HepG2 (cell line): ENCODE results near the gene DCAF6. TPM values are rescaled to one million over a fixed set of nuclear protein-coding genes. Genes with fewer than 3 reads are reported as not detected.
A peak's percentile ranks its signal among the peaks of the same experiment; 100 is the strongest.

ENCODE experiments used
- ATF7-NPFF ChIP-seq: sonication (generic); formaldehyde crosslinking; IDR thresholded peaks from 2 replicates; pipeline ENCODE4 v1.8.1; 2023; ENCODE audit warnings: mild to moderate bottlenecking, low read depth, missing genetic modification reagents, moderate library complexity
- CBX1 ChIP-seq: IDR thresholded peaks from one replicate; pipeline ENCODE4 v1.6.1; 2016; ENCODE audit warnings: antibody characterized with exemption, low read depth
- CEBPB ChIP-seq: IDR thresholded peaks from 2 replicates; pipeline ENCODE4 v1.6.1; 2011; ENCODE audit warnings: low read depth, low read length, improper control_type of control experiment, borderline replicate concordance
- IKZF1 ChIP-seq: fragments of 450-650 bp; IDR thresholded peaks from 2 replicates; pipeline ENCODE4 v1.7.1; 2016
- NFKB2 ChIP-seq: sonication (generic); formaldehyde crosslinking; IDR thresholded peaks from 2 replicates; pipeline ENCODE4 v1.4.0; 2020; ENCODE audit warnings: missing genetic modification reagents, borderline replicate concordance
- POLR2AphosphoS5 ChIP-seq: IDR thresholded peaks from 2 replicates; pipeline ENCODE4 v1.6.1; 2012; ENCODE audit warnings: low read depth, low read length
- SMC3 ChIP-seq: IDR thresholded peaks from 2 replicates; pipeline ENCODE4 v1.6.1; 2011; ENCODE audit warnings: low read length, improper control_type of control experiment
- TBX2 ChIP-seq: sonication (generic); formaldehyde crosslinking; IDR thresholded peaks from 2 replicates; pipeline ENCODE4 v1.5.0; 2020; ENCODE audit warnings: missing genetic modification reagents, mild to moderate bottlenecking, borderline replicate concordance
- ZNF747 ChIP-seq: sonication (generic); formaldehyde crosslinking; IDR thresholded peaks from 2 replicates; pipeline ENCODE4 v1.8.1; 2023; ENCODE audit warnings: missing genetic modification reagents, mild to moderate bottlenecking, borderline replicate concordance
- ZNF749 ChIP-seq: sonication (generic); formaldehyde crosslinking; IDR thresholded peaks from 2 replicates; pipeline ENCODE4 v1.8.0; 2022; ENCODE audit warnings: mild to moderate bottlenecking, missing genetic modification reagents, moderate library complexity, borderline replicate concordance
- ZNF766 ChIP-seq: sonication (generic); formaldehyde crosslinking; IDR thresholded peaks from 2 replicates; pipeline ENCODE4 v1.5.0; 2020; ENCODE audit warnings: missing genetic modification reagents, borderline replicate concordance
- ZNF792 ChIP-seq: IDR thresholded peaks from 2 replicates; pipeline ENCODE4 v1.6.1; 2016
- ZNF850 ChIP-seq: sonication (generic); formaldehyde crosslinking; conservative IDR thresholded peaks from 2 replicates; pipeline ENCODE4 v1.9.0; 2021; ENCODE audit warnings: mild to moderate bottlenecking, missing genetic modification reagents
- ZSCAN31 ChIP-seq: sonication (generic); formaldehyde crosslinking; IDR thresholded peaks from 2 replicates; pipeline ENCODE4 v1.5.0; 2020; ENCODE audit warnings: low read depth, mild to moderate bottlenecking, missing genetic modification reagents
- polyA plus RNA-seq, 8 experiments: library from polyadenylated mRNA; depleted of rRNA in 3 of 8; stranded (reverse) in 7 of 8; unstranded in 1 of 8; fragments of >200 nt; fragmentation: Illumina TruSeq in 4 of 8; extraction: Trizol in 4 of 8; gene quantifications; 2 replicates each; pipeline versions ENCODE4 v1.2.1 to v1.2.3, GENCODE V29; 2011 to 2016; ENCODE audit warnings: low read depth in 4 of 8, missing spikeins in 1 of 8, mixed read lengths in 1 of 8; ENCODE audit not compliant: insufficient read depth in 1 of 8
- total RNA-seq, 5 experiments: library from RNA; depleted of rRNA; stranded (reverse); fragments of >200 nt; fragmentation: Illumina TruSeq; extraction: Trizol; gene quantifications; 2 replicates each; pipeline ENCODE4 v1.2.3, GENCODE V29; 2016; ENCODE audit warnings: low read depth in 1 of 5
- TF ChIP-seq, protein P1 (sequence below): sonication (generic); formaldehyde crosslinking; IDR thresholded peaks from 2 replicates; pipeline ENCODE4 v1.8.1; 2023; ENCODE audit warnings: mild to moderate bottlenecking, missing genetic modification reagents
- TF ChIP-seq, protein P2 (sequence below): sonication (generic); formaldehyde crosslinking; conservative IDR thresholded peaks from 2 replicates; pipeline ENCODE4 v1.4.0; 2020; ENCODE audit warnings: missing genetic modification reagents
- TF ChIP-seq, protein P3 (sequence below): sonication (generic); formaldehyde crosslinking; IDR thresholded peaks from 2 replicates; pipeline ENCODE4 v1.5.1; 2020; ENCODE audit warnings: missing genetic modification reagents, mild to moderate bottlenecking, borderline replicate concordance
- TF ChIP-seq, protein P4 (sequence below): sonication (generic); formaldehyde crosslinking; IDR thresholded peaks from 2 replicates; pipeline ENCODE4 v1.4.0; 2020; ENCODE audit warnings: missing genetic modification reagents
- TF ChIP-seq, protein P5 (sequence below): IDR thresholded peaks from 2 replicates; pipeline ENCODE4 v1.6.1; 2016
- TF ChIP-seq, protein P6 (sequence below): IDR thresholded peaks from 2 replicates; pipeline ENCODE4 v1.6.1; 2018; ENCODE audit warnings: missing genetic modification reagents, mild to moderate bottlenecking, missing compliant biosample characterization

The DCAF6 gene
- total and polyA plus RNA-seq, 2 of the 13 experiments (the other 11 are each of a cell fraction or from before 2014, with no cell fraction given) = 24.7 to 33.7 TPM

DNA sequence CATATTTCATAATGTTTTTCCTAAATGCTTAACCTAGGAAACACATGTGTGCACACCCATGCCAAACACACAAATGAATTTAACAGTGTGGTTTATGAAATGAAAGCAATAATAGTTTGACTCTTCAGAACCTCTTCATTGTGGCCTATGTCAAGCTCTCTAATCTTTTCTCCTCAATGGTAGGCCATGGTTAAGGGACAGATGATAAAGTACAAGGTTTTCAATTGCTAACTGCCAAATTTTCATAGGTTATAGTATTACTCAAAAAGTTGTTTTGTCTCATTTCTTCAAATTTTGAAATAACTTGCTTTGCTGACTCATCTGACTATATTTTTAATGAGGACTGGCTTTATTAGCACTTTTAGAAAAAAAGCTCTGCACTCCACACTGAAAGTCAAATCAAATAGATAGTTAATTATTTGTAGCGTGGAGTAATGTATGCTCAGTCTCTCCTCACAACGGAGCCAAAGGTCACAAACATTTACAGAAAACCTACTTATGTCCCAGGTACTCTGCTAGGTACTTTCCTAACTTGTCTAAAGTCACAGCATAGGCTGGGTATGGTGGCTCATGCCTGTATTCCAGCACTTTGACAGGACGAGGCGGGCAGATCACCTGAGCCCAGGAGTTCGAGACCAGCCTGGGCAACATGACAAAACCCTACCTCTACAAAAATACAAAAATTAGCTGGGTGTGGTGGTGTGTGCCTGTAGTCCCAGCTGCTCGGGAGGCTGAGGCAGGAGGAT, 19.5 kb upstream of the DCAF6 start (continued):
- TF ChIP-seq, protein P1, sequence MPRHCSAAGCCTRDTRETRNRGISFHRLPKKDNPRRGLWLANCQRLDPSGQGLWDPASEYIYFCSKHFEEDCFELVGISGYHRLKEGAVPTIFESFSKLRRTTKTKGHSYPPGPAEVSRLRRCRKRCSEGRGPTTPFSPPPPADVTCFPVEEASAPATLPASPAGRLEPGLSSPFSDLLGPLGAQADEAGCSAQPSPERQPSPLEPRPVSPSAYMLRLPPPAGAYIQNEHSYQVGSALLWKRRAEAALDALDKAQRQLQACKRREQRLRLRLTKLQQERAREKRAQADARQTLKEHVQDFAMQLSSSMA (CRISPR knock-in tag) = no peak
- no peak for TF ChIP-seq IKZF1
- no peak for TF ChIP-seq ZNF747
- no peak for TF ChIP-seq NFKB2 (CRISPR knock-in tag)
- no peak for TF ChIP-seq SMC3
- no peak for TF ChIP-seq POLR2AphosphoS5
- TF ChIP-seq, protein P2, sequence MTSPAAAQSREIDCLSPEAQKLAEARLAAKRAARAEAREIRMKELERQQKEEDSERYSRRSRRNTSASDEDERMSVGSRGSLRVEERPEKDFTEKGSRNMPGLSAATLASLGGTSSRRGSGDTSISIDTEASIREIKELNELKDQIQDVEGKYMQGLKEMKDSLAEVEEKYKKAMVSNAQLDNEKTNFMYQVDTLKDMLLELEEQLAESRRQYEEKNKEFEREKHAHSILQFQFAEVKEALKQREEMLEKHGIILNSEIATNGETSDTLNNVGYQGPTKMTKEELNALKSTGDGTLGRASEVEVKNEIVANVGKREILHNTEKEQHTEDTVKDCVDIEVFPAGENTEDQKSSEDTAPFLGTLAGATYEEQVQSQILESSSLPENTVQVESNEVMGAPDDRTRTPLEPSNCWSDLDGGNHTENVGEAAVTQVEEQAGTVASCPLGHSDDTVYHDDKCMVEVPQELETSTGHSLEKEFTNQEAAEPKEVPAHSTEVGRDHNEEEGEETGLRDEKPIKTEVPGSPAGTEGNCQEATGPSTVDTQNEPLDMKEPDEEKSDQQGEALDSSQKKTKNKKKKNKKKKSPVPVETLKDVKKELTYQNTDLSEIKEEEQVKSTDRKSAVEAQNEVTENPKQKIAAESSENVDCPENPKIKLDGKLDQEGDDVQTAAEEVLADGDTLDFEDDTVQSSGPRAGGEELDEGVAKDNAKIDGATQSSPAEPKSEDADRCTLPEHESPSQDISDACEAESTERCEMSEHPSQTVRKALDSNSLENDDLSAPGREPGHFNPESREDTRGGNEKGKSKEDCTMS (CRISPR knock-in tag) = no peak
- TF ChIP-seq, protein P3, sequence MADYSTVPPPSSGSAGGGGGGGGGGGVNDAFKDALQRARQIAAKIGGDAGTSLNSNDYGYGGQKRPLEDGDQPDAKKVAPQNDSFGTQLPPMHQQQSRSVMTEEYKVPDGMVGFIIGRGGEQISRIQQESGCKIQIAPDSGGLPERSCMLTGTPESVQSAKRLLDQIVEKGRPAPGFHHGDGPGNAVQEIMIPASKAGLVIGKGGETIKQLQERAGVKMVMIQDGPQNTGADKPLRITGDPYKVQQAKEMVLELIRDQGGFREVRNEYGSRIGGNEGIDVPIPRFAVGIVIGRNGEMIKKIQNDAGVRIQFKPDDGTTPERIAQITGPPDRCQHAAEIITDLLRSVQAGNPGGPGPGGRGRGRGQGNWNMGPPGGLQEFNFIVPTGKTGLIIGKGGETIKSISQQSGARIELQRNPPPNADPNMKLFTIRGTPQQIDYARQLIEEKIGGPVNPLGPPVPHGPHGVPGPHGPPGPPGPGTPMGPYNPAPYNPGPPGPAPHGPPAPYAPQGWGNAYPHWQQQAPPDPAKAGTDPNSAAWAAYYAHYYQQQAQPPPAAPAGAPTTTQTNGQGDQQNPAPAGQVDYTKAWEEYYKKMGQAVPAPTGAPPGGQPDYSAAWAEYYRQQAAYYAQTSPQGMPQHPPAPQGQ (CRISPR knock-in tag) = no peak
- 0 out of 2 replicates have a peak, but pooled peaks have one; percentile 27 for TF ChIP-seq ZSCAN31 (CRISPR knock-in tag)
- no peak for TF ChIP-seq ZNF749 (CRISPR knock-in tag)
- no peak for TF ChIP-seq ZNF850
- TF ChIP-seq, protein P4, sequence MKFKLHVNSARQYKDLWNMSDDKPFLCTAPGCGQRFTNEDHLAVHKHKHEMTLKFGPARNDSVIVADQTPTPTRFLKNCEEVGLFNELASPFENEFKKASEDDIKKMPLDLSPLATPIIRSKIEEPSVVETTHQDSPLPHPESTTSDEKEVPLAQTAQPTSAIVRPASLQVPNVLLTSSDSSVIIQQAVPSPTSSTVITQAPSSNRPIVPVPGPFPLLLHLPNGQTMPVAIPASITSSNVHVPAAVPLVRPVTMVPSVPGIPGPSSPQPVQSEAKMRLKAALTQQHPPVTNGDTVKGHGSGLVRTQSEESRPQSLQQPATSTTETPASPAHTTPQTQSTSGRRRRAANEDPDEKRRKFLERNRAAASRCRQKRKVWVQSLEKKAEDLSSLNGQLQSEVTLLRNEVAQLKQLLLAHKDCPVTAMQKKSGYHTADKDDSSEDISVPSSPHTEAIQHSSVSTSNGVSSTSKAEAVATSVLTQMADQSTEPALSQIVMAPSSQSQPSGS (CRISPR knock-in tag) = no peak
- TF ChIP-seq ZNF792 = peak; percentile 56; the same call in 1 of the 2 replicates
- no peak for TF ChIP-seq ATF7-NPFF (CRISPR knock-in tag)
- TF ChIP-seq CBX1 = no peak
- no peak for TF ChIP-seq CEBPB
- TF ChIP-seq, protein P5, sequence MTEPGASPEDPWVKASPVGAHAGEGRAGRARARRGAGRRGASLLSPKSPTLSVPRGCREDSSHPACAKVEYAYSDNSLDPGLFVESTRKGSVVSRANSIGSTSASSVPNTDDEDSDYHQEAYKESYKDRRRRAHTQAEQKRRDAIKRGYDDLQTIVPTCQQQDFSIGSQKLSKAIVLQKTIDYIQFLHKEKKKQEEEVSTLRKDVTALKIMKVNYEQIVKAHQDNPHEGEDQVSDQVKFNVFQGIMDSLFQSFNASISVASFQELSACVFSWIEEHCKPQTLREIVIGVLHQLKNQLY (CRISPR knock-in tag) = no peak
- TF ChIP-seq TBX2 (CRISPR knock-in tag) = 0 out of 2 replicates have a peak, but pooled peaks have one; percentile 42
- TF ChIP-seq, protein P6, sequence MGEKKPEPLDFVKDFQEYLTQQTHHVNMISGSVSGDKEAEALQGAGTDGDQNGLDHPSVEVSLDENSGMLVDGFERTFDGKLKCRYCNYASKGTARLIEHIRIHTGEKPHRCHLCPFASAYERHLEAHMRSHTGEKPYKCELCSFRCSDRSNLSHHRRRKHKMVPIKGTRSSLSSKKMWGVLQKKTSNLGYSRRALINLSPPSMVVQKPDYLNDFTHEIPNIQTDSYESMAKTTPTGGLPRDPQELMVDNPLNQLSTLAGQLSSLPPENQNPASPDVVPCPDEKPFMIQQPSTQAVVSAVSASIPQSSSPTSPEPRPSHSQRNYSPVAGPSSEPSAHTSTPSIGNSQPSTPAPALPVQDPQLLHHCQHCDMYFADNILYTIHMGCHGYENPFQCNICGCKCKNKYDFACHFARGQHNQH = no peak
- no peak; the same call in 1 of the 2 replicates for TF ChIP-seq ZNF766
